ENCODE data around the gene BPI.
A peak's percentile ranks its signal among the peaks of the same experiment; 100 is the strongest.

The BPI gene

GRCh38 chr20:38284893-38285444 lies 19.0 kb upstream of the BPI start:
- H3K4me3 ChIP-seq (replicated peaks; ENCODE audit: low read depth, low read length) = no peak overlapping the region
- H3K36me3 ChIP-seq (ENCODE audit: control insufficient read depth, insufficient read depth, low read length) = no peaks in the 10 kb centered on the region
- DNase-seq (ENCODE audit: extremely low read depth, insufficient read length) = no peak
- no peak for TF ChIP-seq CTCF (IDR thresholded peaks at IDR 0.05; ENCODE audit: insufficient read depth, low read length, poor library complexity, severe bottlenecking)
- no peaks in the 10 kb centered on the region for H3K27me3 ChIP-seq (replicated peaks; ENCODE audit: control insufficient read depth, insufficient read depth, low read length)

- H3K4me3 ChIP-seq (replicated peaks; ENCODE audit: low read depth, low read length) = no peak overlapping the region
- no peaks in the 10 kb centered on the region for H3K36me3 ChIP-seq (ENCODE audit: control insufficient read depth, insufficient read depth, low read length)
- H3K27me3 ChIP-seq (replicated peaks; ENCODE audit: control insufficient read depth, insufficient read depth, low read length) = no peaks in the 10 kb centered on the region; the same call in 1 of the 2 replicates
- no peak for DNase-seq (ENCODE audit: extremely low read depth, insufficient read length)
- no peak for TF ChIP-seq CTCF (IDR thresholded peaks at IDR 0.05; ENCODE audit: insufficient read depth, low read length, poor library complexity, severe bottlenecking)
These were observed 17.1 kb upstream of the BPI start for GRCh38 chr20:38286586-38287531.

- Histone ChIP-seq H3K4me3 (replicated peaks; ENCODE audit: low read depth, low read length) (no peak overlapping the region), H3K36me3 (ENCODE audit: control insufficient read depth, insufficient read depth, low read length) (no peaks in the 10 kb centered on the region), H3K27me3 (replicated peaks; ENCODE audit: control insufficient read depth, insufficient read depth, low read length) (no peaks in the 10 kb centered on the region; the same call in 1 of the 2 replicates)
- no peak for DNase-seq (ENCODE audit: extremely low read depth, insufficient read length)
- TF ChIP-seq CTCF (IDR thresholded peaks at IDR 0.05; ENCODE audit: insufficient read depth, low read length, poor library complexity, severe bottlenecking) = peak; percentile 41
These were observed 12.8 kb upstream of the BPI start for GRCh38 chr20:38290829-38291814.

- no peak overlapping the region for H3K4me3 ChIP-seq (replicated peaks; ENCODE audit: low read depth, low read length)
- TF ChIP-seq CTCF (IDR thresholded peaks at IDR 0.05; ENCODE audit: insufficient read depth, low read length, poor library complexity, severe bottlenecking) = no peak
- no peak for DNase-seq (ENCODE audit: extremely low read depth, insufficient read length)
- no peaks in the 10 kb centered on the region; the same call in 1 of the 2 replicates for H3K27me3 ChIP-seq (replicated peaks; ENCODE audit: control insufficient read depth, insufficient read depth, low read length)
- H3K36me3 ChIP-seq (ENCODE audit: control insufficient read depth, insufficient read depth, low read length) = no peaks in the 10 kb centered on the region
These were observed 12.0 kb upstream of the BPI start for GRCh38 chr20:38291966-38292365.

GRCh38 chr20:38293491-38294065 lies 10.4 kb upstream of the BPI start:
- Histone ChIP-seq H3K4me3 (replicated peaks; ENCODE audit: low read depth, low read length) (no peak overlapping the region), H3K27me3 (replicated peaks; ENCODE audit: control insufficient read depth, insufficient read depth, low read length) (no peaks in the 10 kb centered on the region; the same call in 1 of the 2 replicates), H3K36me3 (ENCODE audit: control insufficient read depth, insufficient read depth, low read length) (no peaks in the 10 kb centered on the region)
- DNase-seq (ENCODE audit: extremely low read depth, insufficient read length) = no peak
- no peak for TF ChIP-seq CTCF (IDR thresholded peaks at IDR 0.05; ENCODE audit: insufficient read depth, low read length, poor library complexity, severe bottlenecking)
